Upper lobe of right lung (tissue), 1 donor: ENCODE measurements around the gene NEDD4. TPM values are rescaled to one million over a fixed set of nuclear protein-coding genes. Genes with fewer than 3 reads are reported as not detected.
A peak's percentile ranks its signal among the peaks of the same experiment; 100 is the strongest.

Experiments used
- ATAC-seq: fragments of 200-7000 bp; cut with Tn5 transposase; one replicate; pipeline ENCODE4 v1.9.1; 2020; ENCODE audit warnings: mild to moderate bottlenecking, moderate library complexity
- DNase-seq: peaks from one replicate; pipeline ENCODE4 v3.0.0-alpha.2; 2020
- H3K27ac ChIP-seq: fragments of 200-600 bp; one replicate; pipeline ENCODE4 v1.8.0; 2022
- H3K27me3 ChIP-seq: fragments of 200-600 bp; one replicate; pipeline ENCODE4 v1.8.0; 2022; ENCODE audit warnings: mild to moderate bottlenecking
- H3K36me3 ChIP-seq: fragments of 200-600 bp; one replicate; pipeline ENCODE4 v1.8.0; 2022
- H3K4me1 ChIP-seq: fragments of 200-600 bp; one replicate; pipeline ENCODE4 v1.8.0; 2022
- H3K4me3 ChIP-seq: fragments of 200-600 bp; one replicate; pipeline ENCODE4 v1.8.0; 2022; ENCODE audit warnings: mild to moderate bottlenecking
- H3K9me3 ChIP-seq: fragments of 200-600 bp; one replicate; pipeline ENCODE4 v1.8.0; 2022
- intact Hi-C: fragments of 100-400 bp; cut with DNase I; formaldehyde crosslinking; loops from one replicate; pipeline ENCODE4 v1.11.0; 2022
- total RNA-seq: library from RNA; stranded (reverse); fragmentation: NEBNext Ultra II Directional; extraction: Animal tissue kit (Norgen Biotek cat#: 25700); gene quantifications from one replicate; pipeline ENCODE4 v1.2.1, GENCODE V29; 2021
- TF ChIP-seq, protein P1 (sequence below): fragments of 200-600 bp; IDR thresholded peaks from one replicate; pipeline ENCODE4 v1.8.0; 2022; ENCODE audit warnings: antibody characterized with exemption
- donor health status: DM: no; HTN: yes; CAD: no; lungs with severe emphysema.

NEDD4 gene
- total RNA-seq, 1 donor from 2014 or later = 18.4 TPM

DNA sequence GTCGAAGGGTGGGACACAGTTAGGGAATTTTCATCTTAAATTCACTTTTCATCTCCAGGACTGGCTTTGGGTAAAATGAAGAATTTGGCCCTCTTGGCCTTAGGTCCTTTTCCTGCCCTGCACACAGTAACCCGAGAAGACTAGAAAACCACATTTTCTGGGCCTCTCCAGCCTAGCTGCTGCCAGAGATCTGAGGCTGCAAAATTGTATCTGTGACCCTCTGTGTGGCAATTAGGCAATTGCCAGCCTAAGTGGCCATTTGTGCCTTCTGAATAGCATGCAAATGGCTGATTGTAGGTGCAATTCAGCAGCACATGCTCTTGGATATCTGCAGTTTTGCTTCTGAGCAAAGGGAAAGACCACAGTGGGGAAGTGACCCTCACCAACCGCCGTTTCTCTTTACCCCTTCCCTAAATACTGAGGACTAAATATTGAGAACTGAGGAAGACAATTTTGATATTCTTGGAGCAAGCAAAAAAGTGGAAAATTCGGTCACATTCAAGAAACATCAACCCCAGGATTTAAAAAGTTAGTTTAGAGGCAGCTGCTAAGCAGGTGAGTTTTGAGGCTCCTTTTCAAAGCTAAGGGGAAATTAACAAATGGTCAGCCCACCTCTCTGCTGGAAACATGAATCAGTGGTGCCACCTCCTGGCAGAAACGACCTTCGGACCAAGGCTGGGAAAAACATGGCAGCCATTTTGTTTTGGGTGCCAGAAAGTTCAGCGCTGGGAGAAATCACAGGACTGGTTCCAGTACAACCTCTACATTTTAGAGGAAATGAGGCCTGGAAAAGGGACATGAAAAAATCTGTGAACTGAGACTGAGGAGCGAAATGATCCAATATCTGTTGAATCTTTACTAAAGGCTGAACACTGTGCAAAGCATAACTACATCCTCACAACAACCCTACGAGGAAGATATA, 193.9 kb downstream of the NEDD4 start:
- no peak overlapping the region for H3K27ac ChIP-seq
- DNase-seq (peak; percentile 70), ATAC-seq (peak; percentile 80)
- no peaks in the 10 kb centered on the region for H3K9me3 ChIP-seq
- intact Hi-C loops = loop anchor here (10.0 kb wide), 1 partner anchor 155 kb away; no protein-coding TSS in a partner anchor
- H3K4me3 ChIP-seq = no peak overlapping the region
- no peaks in the 10 kb centered on the region for H3K27me3 ChIP-seq
- H3K36me3 ChIP-seq = no peaks in the 10 kb centered on the region
- no peaks in the 10 kb centered on the region for H3K4me1 ChIP-seq
- TF ChIP-seq, protein P1, sequence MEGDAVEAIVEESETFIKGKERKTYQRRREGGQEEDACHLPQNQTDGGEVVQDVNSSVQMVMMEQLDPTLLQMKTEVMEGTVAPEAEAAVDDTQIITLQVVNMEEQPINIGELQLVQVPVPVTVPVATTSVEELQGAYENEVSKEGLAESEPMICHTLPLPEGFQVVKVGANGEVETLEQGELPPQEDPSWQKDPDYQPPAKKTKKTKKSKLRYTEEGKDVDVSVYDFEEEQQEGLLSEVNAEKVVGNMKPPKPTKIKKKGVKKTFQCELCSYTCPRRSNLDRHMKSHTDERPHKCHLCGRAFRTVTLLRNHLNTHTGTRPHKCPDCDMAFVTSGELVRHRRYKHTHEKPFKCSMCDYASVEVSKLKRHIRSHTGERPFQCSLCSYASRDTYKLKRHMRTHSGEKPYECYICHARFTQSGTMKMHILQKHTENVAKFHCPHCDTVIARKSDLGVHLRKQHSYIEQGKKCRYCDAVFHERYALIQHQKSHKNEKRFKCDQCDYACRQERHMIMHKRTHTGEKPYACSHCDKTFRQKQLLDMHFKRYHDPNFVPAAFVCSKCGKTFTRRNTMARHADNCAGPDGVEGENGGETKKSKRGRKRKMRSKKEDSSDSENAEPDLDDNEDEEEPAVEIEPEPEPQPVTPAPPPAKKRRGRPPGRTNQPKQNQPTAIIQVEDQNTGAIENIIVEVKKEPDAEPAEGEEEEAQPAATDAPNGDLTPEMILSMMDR = peak; percentile 53

DNA sequence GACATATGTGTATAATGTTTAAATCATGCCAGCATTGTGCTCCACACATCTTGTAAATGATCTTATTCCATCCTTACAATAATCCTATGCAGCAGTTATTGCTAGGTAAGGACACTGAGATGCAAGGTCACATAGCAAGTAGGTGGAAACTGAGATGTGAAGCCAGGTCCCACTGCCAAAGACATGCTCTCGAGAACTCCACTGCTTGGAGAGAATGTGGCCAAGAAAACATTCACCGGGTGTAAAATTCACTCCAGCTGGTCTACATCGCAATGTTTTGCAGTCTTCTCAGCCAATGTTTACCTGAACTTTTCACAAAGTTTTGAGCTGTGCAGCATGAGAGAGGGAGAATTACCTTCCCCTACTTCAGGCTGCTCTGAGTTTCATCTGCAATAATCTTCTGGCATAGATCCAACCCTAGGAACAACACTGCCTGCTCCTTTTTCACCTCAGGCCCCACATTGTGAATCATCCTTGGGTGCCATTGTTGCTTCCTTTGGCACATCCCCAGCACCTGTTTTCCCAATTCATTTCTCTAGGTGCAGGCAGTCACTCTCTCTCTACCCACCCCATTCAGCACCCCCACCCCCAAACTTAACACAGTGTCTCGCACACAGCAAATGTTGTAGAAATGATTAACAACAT, 197.0 kb downstream of the NEDD4 start:
- Histone ChIP-seq H3K36me3 (no peaks in the 10 kb centered on the region), H3K27me3 (no peaks in the 10 kb centered on the region), H3K4me3 (no peak overlapping the region), H3K4me1 (no peaks in the 10 kb centered on the region), H3K9me3 (no peaks in the 10 kb centered on the region), H3K27ac (no peak overlapping the region)
- ATAC-seq = no peak
- DNase-seq = no peak
- TF ChIP-seq, protein P1 = no peak
- intact Hi-C loops = no loop called here

DNA sequence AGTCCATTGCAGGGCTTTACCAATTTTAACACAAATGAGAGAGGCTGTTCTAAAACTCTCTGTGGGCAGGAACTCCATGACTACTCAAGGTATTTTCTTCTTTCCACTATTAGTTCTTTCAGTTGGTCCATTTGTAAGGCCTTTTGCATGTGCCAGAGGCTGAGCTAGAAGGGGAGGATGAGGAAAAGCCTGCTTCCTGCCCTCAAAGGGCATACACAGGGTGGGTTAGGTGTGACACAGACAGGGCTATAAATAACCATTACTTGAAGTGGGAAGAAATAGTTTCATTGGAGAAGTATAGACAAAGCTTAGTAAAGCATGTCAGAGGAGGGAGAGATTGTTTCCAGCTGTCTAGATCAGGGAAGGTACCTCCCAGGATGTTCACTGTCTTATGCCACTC, 198.4 kb downstream of the NEDD4 start:
- Histone ChIP-seq H3K4me3 (no peak overlapping the region), H3K27ac (no peak overlapping the region), H3K27me3 (no peaks in the 10 kb centered on the region), H3K36me3 (no peaks in the 10 kb centered on the region), H3K4me1 (no peaks in the 10 kb centered on the region), H3K9me3 (no peaks in the 10 kb centered on the region)
- no peak for ATAC-seq
- intact Hi-C loops = no loop called here
- DNase-seq = no peak
- TF ChIP-seq, protein P1 = no peak

DNA sequence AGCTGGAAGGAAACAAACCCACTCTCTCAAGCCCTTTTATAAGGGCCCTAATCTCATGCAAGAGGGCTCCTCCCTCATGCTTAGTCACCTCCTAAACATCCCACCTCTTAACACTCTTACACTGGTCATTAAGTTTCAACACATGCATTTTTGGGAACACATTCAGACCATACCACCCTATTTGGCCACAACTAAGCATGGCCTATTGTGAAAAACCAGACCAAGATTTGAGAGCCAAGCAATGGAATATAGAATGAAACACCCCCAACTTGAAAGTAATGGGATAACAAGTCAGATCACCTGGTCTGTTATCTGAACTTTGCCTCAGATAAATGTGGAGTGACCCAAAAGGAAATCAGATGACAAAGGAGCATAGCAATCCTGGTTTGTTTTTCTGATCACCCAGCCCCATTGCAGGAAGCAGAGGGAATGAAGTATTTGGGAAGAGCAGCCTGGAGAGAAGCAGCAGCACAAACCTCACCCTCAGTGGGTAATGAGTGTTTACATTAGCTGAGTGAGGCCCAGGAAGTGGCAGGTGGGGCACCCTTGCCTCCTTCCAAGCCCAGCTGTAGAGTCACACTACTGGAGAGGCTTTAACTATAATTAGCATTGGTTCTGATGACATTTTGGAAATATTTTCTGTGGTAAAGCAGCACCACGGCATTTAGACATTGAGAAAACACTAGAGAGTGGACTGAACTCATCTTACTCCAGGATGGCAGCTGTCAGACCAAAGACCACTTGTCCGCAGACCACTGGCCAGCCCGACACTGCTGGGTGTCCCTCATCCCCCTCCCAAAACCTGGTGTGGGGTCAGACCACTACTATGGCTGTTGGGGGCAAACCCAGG, 201.6 kb downstream of the NEDD4 start:
- ATAC-seq (peak; percentile 96), DNase-seq (peak; percentile 78)
- intact Hi-C loops = no loop called here
- Histone ChIP-seq H3K36me3 (no peaks in the 10 kb centered on the region), H3K9me3 (no peaks in the 10 kb centered on the region), H3K4me3 (no peak overlapping the region), H3K27ac (peak overlapping the region; percentile 78), H3K27me3 (no peaks in the 10 kb centered on the region), H3K4me1 (no peaks in the 10 kb centered on the region)
- TF ChIP-seq, protein P1 = no peak

DNA sequence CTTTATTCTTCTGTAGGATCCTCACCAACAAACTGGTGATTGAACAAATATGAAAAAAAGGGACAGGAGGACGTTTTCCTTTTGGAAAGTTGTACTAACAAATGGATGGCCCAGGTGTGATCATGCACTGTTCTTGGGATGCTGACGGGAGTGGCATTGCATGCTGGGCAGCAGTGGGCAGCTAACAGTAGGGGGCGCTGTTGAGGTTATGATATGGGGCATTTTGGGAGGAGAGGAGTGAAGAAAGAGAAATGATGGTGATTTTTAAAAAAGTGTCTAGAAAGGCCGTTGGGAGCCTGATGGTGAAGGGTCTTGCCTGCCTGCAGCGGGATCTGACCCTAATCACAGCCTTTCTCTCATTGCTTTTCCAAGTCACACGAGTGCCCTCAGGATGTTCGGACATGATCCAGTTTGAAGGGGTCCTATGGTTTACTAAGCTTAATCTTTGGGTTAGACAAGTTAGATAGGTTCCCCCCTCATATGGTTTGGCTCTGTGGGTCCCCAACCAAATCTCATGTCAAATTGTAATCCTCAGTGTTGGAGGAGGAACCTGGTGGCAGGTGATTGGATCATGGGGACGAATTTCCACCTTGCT, 204.2 kb downstream of the NEDD4 start:
- Histone ChIP-seq H3K27ac (no peak overlapping the region), H3K36me3 (no peaks in the 10 kb centered on the region), H3K9me3 (no peaks in the 10 kb centered on the region), H3K4me3 (no peak overlapping the region), H3K27me3 (no peaks in the 10 kb centered on the region), H3K4me1 (no peaks in the 10 kb centered on the region)
- TF ChIP-seq, protein P1 = peak; percentile 54
- ATAC-seq (no peak), DNase-seq (no peak)
- intact Hi-C loops = no loop called here
